Head of caudate nucleus (tissue), 42 donors: Measurements from ENCODE around the gene OTUB2.

ENCODE experiments used
- DNase-seq, 42 donors: peaks; one replicate each; pipeline versions ENCODE4 v3.0.0 to v3.0.0-alpha.2; 2020 to 2021; ENCODE audit warnings: mixed read lengths in 7 of 42
- intact Hi-C: fragments of 100-400 bp; cut with DNase I; formaldehyde crosslinking; loops from one replicate; pipeline ENCODE4 v1.15.0; 2022

Gene OTUB2

DNA sequence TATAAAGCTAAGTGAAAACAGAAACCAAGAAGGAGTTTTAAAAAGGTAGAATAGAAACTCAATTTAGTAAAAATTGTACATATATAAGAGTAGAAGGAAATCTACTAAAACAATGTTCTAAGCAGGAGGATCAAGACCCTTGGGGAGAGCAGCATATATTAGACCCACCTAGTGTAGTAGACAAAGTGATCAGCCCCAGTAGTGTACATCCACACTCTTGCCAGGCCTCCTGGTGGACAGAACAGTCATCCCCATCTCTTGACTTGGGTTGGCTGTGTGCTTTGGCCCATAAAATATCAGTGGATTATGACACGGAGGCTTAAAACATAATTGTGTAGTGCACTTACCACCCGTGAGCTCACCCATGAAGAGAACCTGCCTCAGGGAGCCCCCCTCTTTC lies 10.9 kb upstream of the OTUB2 start:
- intact Hi-C loops = no loop called here
- no peak for DNase-seq

DNA sequence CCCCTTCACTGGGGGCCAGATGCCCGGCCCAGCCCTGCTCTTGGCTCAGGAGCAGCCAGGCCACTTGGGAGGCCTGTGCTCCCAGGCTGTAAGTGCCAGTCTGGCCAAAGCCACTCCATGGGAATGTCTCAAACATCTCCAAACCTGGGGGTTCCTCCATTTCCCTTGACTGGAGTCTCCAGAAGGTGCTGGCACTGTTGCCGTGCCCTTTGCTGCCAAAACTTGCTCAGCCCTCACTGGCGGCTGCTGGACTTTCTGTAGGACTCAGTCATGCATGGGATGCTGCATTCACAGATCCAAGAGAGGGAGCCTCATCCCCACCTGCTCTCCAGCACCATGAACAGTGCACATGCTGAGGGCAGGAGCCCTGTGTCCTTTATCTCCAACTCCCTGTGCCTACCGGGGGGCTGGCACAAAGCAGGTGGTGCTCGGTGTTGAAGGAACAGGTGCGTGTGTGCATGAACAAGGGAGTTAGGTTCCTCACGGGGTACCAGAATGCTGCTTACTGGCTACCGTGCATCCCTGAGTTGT lies 9.6 kb upstream of the OTUB2 start:
- intact Hi-C loops = no loop called here

DNA sequence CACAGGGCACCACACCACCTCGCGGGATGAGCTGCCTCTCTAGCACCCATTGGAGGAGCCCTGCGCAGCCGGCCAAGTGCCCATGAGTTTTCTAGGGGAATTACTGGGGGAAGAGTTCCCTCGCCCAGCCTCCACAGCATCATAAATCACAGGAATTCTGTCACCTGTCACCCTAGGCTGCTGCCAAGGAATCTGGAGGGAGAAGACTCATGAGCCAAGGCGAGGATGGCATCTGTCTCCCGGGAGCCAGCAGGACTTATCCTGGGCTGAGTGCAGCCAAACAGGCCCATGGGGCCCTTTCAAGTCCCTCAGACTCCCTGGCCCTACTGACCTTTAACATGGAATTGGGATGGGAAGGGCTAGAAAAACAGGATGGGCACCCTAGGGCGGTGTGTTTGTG lies 7.8 kb upstream of the OTUB2 start:
- intact Hi-C loops = no loop called here
- DNase-seq = no peak

More for the DNA sequence above, 9.6 kb upstream of the OTUB2 start:
- DNase-seq = no peak

DNA sequence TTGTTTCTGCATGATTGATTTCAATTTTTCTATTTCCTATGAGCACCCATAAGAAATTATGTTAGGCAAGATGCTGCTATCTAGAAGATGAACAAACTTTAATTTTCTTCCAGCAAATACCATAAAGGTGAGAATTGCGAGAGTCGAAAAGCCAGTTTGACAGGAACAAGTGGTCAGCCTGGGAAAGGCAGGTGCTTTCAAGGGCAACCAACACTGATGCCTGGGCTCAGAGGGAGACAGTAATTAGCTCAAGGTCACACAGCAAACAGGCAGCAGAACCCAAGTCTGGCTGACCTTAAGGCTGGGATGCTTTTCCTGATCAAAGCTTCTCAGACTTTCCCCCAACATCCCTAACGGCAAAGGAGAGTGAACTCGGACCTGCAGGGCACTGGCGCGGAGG lies 6.8 kb upstream of the OTUB2 start:
- DNase-seq = no peak
- intact Hi-C loops = no loop called here

DNA sequence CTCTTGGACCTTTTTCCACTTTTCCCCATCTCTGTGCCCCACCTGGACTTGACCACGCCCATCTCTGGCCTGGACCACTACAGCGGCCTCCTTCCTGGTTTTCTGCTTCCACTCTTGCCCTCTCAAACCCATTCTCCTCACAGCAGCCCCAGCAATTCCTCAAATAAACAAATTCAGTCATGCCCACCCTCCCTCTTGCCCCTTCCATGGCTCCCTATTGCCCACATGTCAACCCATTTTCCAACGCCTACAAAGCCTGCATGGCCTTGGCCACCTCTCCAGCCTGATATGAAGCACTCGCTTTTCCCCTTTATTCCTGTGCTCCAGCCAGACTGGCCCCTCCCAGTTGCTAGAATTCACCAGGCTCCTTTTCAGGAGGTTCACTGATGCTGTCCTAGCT lies 5.9 kb upstream of the OTUB2 start:
- intact Hi-C loops = no loop called here
- DNase-seq = no peak

DNA sequence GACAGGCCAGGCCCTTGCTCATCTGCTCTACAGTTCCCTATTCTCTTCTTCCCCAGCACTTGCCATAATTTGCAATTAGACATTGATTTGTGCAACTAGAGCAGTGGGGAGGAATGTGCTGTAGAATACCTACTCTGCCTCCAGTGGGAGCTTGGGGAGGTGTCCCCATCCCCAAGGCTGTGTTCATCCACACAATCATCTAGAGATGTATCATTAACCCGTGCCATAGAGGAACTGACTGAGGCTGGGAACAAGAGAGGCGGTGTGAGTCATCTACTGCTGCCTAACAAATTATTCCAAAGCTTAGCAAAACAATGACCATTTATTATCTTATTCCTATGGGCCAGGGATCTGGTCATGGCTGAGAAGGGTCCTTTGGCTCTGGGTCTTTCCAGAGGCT lies 5.1 kb upstream of the OTUB2 start:
- intact Hi-C loops = no loop called here
- no peak for DNase-seq

DNA sequence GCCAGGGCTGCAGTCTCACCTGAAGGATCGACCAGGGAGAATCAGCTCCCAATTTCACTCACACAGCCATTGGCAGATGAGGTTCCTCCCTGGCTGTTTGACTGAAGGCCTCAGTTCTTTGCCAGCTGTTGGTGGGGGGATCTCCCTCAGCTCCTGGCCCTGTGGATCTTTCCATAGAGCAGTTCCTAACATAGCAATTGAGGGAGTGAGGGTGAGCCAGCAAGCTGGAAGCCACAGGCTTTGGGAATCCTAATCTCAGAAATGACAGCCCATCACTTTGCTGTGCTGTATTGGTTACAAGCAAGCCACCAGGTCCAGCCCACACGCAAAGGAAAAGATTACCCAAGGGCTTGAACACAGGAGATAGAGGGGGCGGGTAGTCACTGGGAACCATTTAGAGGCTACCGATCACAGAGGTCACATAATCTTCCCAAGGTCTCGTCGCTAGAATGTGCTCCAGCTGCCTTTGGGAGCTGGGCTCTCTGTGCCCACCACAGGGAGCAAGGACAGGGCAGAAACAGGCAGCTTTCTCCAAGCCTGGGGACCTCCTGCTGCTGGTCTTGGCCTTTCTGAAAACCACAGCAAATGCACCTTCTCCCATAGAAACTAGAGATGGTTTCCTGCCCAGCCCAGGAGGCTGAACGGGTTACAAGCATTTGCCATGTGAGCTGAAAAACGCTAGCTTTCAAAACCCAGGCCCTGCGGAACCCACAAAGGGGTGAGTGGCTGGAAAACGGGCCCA lies 4.6 kb upstream of the OTUB2 start:
- intact Hi-C loops = no loop called here
- no peak for DNase-seq

DNA sequence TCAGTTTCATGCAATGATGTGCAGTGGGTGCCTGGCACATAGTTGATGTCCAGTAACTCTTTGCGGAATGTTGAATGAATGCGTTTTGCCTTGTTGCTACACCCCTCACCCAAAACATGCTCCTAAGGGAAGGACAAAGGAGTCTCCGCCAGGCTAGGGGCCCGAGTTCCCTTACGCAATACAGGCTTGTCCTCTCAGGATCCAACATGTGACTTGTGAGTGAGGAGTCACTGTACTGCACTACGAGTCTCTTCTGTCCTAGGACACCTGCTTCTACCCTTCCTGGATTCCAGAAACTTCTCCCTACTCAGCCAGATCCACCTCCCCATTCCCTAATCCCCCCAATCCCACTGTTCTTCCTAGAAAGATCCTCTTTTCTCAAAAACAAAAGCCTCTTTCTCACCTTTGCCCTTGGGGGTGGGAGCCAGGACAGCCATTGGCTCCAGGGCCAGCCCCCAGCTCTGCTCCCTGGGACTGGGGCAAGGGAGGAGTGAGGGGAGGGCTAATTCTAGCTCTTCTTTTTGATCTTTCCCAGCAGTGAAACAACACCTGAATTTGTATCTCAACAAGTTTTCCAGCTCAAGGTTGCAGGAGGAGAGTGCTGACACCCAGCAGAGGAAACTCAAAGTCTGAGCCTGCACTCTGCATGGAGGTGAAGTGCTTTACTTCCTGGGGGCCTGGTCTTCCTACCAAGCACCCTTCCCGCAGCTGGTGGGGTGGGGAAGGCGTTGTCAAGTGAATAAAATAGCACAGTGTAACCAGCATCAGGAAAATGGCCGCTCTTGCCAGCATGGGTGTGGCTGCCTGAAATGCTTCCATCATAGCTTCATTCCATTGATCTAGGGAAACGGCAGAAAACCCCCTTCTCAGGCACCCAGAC lies 3.4 kb upstream of the OTUB2 start:
- intact Hi-C loops = no loop called here
- DNase-seq = no peak

DNA sequence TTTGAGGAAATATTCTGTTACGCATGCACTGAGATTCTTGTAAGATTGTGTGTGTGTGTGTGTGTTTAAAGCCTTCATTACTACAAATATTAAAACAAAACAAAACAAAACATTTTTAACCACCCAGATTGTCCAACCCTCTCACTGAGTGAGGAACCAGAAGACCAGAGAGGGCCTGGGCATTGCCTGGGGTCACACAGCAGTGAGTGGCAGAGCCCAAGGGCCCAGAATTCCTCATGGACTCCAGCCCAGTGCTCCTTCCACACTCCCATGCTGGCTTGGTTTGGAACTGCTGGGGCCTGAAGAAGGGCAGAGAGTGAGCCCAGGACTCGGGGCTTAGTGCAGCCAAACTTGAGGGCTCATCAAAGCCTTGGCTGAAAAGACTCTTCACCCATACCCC lies 1.6 kb upstream of the OTUB2 start:
- DNase-seq = no peak
- intact Hi-C loops = no loop called here

DNA sequence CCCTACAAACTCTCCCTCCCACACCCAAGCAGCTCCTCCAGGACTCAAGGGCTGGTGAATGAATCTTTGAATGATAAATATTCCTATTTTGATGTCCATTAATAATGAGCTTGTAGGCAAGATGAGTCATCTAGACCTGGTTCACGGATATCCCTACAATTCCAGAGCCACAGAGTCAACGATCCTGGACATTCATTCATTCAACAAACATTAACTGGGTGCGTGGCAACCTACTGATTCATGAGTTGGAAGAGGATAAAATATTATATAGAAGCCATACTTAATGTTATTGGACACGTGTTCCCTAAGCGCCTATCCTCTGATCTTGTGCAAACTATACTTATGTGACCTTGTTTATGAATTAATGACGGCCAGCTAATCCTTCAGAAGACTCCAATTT lies 420 bp upstream of the OTUB2 start:
- DNase-seq = no peak
- intact Hi-C loops = no loop called here

DNA sequence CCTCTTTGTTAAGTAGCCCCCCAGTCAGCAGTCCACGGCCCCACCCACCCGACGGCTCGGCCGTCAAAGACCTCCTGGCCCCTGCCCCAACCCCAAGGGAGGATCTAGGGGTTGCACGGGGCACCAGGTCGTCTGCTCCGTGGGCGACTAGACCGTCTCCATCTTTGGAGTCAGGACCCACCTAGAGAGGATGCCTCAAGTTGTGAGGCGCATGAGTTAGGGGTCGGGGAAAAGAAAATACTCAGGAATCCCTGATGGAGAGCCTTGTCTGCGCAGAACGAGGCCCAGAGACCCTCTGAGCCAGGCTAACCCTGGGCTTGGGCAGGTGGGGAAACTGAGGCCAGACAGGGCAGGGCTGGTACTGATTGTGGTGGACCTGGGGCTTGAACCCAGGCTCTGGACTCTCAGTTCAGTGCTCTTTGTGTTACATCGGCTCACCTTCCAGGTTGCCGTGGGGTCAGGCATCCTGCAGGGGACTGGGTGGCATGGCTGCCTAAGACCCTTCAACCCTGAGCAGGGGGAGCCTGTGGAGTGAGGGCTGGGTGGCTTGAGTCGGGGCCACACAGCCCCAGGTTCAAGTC lies 839 bp downstream of the OTUB2 start:
- intact Hi-C loops = no loop called here
- DNase-seq = no peak

DNA sequence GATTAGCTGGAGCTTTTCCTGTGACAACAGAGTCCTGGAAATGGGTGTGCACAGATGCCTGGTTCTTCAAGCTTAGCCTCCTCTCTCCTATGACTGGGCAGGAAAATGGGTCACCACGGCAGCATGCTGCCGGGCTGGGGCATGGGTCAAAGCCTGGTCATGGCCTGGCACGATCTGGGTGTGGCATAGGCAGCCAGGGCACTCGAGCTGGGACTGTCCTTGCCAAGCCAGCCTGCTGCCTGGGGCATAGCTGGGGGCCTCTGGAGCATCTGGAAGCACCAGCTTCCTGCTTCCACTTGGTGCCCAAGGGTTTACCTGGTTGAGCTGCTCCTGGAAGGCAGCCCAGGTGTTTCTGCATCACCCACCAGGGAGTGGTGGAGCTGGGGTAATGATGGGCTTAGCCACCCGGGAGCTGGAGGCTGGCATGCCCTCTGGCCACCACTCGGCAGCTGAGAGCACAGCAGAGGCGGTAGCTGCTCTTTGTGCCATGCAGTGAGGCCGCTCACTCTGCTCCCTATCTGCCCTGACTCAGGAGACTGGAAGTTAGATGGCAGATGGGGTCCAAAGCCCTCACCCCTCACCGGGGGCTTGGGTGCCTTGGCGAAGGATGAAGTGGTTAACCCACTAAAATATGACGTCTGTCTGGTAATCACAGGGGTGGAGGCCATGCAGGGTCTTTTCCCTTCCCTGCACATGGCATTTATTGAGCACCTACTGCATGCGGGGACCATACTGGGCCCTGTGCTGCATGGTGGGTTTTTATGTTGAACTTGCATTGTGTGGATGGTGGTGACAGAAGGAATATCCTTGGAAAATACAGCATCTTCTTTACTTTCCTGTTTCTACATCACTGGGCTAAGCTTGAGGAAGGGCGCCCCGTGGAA lies 1.7 kb downstream of the OTUB2 start:
- DNase-seq = no peak
- intact Hi-C loops = no loop called here

DNA sequence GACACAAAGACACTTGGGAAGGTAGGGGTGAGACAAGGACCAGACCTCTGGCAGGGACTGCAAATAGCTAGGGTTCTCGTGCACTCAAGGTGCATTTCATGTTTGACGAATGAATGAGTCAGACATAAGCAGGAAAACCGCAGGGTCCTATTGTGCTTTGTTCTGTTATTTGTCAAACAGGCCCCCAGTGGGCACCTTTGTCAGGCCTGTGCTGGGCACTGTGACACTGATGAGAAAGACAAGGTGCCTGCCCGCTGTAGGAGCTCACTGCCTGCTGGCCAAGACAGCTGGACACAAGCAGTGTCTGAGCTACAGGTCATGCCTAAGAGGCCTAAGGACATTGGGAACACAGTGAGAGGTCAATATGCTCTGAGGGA lies 2.3 kb downstream of the OTUB2 start:
- intact Hi-C loops = no loop called here
- no peak for DNase-seq

DNA sequence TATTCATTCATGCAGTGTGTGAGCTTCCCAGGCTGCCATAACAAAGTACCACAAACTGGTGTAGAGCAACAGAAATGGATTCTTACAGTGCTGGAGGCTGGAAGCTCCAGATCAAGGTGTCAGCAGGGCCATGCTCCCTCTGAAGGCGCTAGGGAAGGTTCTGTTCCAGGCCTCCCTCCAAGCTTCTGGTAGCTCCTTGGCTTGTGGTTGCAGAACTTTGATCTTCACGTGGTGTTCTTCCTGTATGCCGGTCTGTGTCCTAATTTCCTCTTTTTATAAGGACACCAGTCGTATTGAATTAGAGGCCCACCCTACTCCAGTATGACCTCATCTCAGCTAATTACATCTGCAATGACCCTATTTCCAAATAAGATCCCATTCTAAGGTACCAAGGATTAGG lies 3.1 kb downstream of the OTUB2 start:
- no peak for DNase-seq
- intact Hi-C loops = no loop called here

DNA sequence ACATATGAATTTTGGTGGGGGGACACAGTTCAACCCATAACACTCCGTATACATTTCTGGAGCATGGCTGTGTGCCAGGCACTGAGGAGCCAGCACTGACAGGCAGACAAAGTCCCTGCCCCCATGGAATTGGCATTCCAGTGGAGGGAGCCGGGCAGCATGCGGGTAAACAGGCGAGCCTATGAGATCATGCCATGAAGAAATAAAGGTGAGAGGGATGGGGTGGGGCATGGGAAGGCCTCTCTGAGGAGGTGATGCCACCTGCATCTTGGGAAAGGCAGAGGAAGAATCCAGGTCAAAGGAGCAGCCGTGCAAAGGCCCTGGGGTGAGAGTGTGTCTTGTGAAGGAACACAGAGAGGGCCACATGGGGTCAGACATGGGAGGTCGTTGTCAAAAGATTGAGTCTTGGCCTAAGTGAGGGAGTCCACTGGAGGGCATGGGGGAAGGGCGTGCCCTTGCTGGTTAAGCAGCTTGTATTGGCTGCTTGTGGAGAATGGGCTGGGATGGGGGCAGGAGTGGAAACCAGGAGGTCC lies 3.6 kb downstream of the OTUB2 start:
- intact Hi-C loops = no loop called here
- DNase-seq = no peak

DNA sequence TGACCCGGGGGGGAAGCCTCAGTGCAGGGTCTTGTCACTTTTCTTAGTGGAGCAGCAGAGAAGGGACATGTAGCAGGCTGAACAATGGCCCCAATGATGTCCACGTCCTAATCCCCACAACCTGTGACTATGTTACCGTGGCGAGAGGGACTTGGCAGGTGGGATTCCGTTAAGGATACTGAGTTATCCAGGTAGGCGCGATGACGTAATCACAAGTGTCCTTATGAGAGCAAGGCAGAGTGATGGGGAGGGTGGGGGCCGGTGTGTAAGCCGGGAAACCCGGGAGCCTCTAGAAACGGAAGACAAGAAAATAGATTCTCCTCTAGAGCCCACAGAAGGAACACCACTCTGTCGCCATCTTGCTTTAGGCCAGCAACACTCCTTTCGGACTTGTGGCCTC lies 4.4 kb downstream of the OTUB2 start:
- no peak for DNase-seq
- intact Hi-C loops = no loop called here

DNA sequence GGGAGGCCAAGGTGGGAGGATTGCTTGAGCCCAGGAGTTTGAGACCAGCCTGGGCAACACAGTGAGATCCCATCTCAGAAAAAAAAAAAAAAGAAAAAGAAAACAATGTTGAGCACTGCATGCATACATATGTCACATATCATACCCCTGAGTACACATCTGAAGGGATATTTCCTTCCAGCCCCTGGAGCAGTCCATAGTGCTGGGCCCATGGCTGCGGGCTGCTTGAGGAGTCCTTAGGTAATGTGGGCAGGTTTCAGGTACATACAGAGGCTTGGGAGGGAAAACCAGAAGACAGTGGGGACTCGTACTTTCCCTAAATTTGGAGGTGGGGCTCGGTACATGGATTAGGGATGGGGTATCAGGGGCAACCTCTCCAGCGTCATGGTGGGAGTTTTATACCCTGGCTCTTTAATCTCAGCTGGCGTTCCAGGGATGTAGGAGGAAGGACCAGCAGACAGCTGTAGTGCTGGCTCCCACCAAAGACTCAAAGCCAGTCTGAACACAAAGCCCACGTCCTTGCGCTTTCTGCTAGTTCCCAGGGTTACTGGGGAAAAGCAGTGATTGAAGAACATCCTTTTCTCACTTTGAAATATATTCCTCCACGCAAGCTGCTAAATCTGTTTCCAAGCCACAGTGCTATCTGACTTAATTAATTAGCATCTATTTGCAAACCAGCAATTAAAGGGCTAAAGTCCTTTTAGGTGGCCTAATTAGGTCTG lies 5.2 kb downstream of the OTUB2 start:
- DNase-seq = peak in 12 of 42 donors; percentile 22 to 60 (median 42)
- intact Hi-C loops = no loop called here

DNA sequence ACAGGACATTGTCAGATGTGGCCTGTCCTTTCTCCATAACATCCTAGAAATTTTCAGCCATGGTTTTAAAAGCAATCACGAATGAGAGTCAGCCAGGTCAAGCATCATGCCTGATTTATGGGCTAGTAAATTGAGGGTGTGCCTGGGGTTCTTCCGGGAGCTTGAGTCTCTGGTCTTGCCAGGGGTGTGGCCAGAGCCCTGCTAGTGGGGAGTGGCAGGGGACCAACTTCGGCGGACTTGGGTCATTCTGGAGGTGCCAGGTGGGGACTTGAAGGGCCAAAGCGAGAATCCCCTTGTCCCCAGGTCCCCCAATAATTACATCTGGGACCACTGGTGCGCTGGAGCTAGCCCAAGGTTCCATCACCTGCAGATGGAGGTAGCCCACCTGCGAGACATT lies 5.7 kb downstream of the OTUB2 start:
- DNase-seq = no peak
- intact Hi-C loops = no loop called here
